ENCODE data around the gene MRPL10.

MRPL10 gene

DNA sequence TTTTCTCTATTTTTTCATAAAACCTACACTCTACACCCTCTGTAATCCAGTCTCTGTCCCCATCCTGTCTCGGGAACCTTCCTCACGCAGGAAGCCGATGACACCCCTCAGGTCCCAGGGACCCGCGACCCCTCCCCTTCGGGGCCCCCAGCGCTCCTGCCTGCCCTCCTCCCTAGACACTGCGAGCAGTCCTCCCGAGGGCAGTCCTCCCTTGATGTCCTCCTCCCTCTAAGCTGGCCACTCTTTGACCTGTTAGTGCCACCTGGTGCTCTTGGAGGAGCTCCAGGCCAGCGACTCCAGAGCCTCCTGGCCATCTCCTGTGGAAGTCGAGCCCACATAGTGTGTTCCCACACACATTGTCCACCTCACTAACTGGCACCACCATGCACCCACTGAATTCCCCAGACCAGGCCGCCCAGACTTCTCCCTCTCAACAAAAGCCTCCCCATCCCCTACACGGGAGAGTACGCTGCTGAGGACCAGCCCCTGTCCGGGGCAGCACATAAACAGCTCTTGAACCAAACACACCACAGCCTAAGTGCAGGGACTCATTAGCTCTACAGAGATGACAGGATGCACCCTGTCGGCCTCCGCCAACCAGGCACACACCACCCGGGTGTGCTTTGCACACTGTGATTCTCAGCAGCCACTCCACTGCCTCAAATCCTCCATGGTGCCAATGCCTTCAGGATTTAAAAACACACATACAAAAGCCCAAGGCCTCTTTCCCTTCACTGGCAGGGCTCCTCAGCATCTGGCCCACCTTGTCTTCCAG is 19.0 kb downstream of the MRPL10 start:
- no peak for DNase-seq (ENCODE audit: low read depth in 2 of 2)

- no peak for DNase-seq (ENCODE audit: low read depth in 2 of 2)
Observed at GRCh38 chr17:47811709-47812108, 19.6 kb downstream of the MRPL10 start.

DNA sequence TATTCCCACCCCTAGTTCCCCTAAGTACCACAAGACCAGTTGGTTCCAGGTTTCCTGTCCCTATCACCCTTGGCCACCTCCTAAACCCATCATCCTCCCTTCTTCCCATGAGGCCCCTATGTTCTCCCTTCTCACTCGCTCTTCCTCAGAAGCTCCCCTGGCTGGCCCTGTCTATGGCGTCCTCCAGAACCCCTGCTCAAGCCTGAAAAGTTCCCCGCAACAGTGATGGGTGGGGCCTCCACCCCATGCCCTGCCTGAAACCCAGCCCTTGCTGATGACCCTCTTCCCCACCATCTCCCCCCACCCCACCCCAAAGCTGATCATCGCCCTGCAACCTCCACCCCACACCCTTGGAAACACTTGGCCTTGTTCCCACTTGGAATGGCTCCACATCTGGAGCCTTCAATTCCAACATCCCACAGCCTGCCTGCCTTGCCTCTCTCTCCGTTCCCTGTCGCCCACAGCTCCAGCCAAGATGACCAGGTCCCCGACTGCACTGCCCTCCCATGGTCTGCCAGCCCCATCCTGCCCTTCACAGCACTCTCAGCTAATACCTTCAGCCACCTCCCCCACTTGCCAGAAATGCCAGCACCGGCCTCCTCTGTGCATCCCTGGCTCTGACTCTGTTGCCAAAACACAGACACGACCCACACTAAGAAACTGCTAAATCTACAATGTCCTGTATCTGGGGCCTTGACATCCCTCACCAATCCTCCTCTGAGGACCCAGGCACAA is 20.3 kb downstream of the MRPL10 start:
- DNase-seq (ENCODE audit: low read depth in 2 of 2), result no peak

GRCh38 chr17:47810200-47810821 is 21.0 kb downstream of the MRPL10 start:
- DNase-seq (ENCODE audit: low read depth in 2 of 2), result no peak

DNA sequence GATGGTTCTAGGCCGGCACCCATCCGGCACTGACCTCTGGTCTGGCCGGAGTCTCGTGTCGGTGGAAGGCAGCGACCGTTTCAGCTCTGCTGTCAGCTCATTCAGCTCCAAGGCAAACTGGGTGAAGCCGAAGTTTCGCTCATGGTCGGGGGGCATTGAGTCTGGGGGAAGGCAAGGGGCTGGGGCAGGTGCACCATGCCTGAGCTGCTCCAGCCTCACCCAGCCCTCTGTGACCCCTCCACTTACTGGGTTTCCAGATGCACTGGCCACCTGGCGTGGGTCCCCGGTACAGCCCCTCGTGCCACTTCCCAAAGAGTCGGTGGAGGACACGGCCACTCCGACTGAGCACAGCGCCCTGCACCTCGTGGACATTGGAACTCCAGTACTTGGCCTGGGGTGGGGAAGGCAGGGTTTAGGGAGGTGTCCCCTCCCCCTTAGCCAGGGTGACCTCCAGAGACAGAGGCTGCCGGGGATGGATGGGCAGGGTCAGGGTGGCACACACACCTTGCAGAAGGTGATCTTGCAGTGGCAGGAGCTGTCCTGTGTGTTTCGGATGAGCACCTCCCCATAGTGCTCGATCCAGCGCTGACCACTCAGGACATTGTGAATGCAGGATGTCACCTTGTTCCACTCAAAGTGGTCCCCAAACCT is 22.4 kb downstream of the MRPL10 start:
- DNase-seq (ENCODE audit: low read depth in 2 of 2), result no peak

DNA sequence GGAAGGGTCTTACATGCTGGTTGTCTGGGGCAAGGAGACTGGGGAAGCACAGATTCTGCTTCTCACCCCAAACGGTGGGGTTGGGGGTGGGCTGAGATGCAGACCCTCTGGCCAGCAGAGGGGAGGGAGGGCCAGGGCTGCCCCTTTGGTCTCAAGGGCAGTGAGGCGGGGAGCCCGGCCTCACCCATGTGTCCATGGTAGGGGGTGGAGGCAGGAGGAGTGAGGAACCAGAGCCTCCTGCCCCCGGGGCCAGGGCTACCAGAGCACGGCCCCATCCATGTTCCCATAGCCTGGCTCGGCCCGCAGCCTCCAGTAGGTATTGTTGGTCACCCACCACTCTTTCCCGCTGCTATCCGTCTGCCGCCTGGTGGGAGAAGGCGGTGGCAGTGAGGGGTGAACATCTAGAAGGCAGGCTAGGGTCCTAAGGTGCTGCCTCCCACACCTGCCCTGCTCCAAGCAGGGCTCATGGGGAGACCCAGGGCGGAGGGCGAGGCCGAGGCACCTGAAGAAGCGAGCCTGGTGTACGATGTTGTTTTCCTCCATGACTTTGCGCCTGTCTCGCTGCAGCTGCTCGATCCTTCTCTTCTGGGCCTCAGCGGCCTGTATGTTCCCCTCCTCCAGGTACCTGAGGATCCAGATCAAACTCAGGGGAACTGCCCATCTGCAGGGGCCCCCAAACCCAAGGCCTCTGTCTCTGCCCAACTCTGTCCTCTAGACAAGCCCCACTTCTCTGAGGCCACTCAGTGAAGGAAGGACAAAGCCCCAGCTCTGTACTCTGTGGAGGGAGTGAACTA is 23.1 kb downstream of the MRPL10 start:
- DNase-seq (ENCODE audit: low read depth in 2 of 2), result no peak

DNA sequence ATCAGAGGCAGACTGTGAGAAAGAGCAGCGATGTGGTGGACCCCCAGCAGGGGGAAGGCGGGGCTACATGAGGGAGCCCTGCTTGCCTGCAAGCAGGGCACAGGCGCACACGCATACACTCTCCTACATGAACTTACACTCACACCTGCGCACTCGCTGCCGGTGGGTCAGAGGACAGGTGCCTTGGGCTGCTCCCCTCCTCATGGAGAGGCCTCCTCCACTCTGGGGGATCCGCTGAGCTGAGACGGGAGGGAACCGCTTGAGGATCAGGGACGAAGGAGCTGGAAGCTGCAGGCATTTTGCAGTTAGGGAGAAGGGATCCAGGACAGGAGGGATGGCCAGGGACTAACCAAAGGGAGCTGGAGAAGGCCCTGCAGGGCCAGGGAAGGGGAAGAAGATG is 23.9 kb downstream of the MRPL10 start:
- no peak for DNase-seq (ENCODE audit: low read depth in 2 of 2)

DNA sequence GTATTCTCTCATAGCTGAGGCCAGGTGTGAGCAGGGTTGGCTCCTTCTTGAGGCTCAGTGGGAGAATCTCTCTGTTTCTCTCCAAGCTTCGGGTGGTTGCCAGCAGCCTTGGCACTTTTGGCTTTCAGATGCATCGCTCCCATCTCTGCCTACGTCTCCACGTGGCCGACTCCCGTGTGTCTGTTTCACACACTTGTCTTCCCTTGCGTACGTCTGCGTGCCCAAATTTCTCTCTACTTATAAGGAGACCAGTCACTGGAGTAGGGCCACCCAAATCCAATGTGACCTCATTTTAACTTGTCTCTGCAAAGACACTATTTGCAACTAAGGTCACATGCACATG is 24.5 kb downstream of the MRPL10 start:
- DNase-seq (ENCODE audit: low read depth in 2 of 2), result no peak

DNA sequence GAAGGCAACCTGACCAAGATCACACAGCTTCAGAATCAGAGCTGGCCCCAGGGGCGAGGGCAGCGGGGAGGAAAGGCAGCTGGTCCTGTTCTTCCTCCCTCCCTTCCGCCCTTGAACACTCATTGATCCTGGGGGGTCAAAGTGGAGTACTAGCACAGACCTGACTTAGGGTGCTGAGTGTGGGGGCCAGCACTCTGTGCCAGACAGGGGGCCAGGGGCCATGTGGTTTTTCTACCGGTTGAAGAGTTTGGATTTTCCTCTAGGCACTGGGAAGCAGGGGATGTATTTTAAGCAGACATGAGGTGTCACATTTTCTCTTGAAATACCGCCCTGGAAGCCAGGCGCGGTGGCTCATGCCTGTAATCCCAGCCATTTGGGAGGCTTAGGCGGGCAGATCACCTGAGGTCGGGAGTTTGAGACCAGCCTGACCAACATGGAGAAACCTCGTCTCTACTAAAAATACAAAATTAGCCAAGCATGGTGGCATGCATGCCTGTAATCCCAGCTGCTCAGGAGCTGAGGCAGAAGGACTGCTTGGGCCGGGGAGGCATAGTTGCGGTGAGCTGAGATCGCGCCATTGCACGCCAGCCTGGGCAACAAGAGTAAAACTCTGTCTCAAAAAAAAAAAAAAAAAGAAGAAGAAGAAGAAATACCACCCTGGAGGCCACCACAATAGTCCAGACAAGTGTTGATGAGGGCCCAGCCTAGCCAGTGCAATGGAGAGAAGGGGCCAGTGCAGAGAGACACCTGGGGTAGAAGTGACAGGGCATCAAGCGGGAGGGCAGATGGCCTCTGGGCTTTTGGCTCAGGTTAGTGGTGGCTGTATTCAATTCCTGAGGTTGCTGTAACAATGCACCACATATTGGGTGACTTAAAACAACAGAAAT is 25.1 kb downstream of the MRPL10 start:
- no peak for DNase-seq (ENCODE audit: low read depth in 2 of 2)

GRCh38 chr17:47804461-47804860 is 26.9 kb downstream of the MRPL10 start:
- no peak for DNase-seq (ENCODE audit: low read depth in 2 of 2)

- no peak for DNase-seq (ENCODE audit: low read depth in 2 of 2)
Observed at GRCh38 chr17:47803751-47804150, 27.6 kb downstream of the MRPL10 start.

GRCh38 chr17:47803201-47803600 is 28.1 kb downstream of the MRPL10 start:
- DNase-seq (ENCODE audit: low read depth in 2 of 2), result no peak

GRCh38 chr17:47802341-47803022 is 28.9 kb downstream of the MRPL10 start:
- peak in 1 of 2 donors; percentile 33 for DNase-seq (ENCODE audit: low read depth in 2 of 2)

GRCh38 chr17:47801906-47802305 is 29.4 kb downstream of the MRPL10 start:
- DNase-seq (ENCODE audit: low read depth in 2 of 2), result no peak

DNA sequence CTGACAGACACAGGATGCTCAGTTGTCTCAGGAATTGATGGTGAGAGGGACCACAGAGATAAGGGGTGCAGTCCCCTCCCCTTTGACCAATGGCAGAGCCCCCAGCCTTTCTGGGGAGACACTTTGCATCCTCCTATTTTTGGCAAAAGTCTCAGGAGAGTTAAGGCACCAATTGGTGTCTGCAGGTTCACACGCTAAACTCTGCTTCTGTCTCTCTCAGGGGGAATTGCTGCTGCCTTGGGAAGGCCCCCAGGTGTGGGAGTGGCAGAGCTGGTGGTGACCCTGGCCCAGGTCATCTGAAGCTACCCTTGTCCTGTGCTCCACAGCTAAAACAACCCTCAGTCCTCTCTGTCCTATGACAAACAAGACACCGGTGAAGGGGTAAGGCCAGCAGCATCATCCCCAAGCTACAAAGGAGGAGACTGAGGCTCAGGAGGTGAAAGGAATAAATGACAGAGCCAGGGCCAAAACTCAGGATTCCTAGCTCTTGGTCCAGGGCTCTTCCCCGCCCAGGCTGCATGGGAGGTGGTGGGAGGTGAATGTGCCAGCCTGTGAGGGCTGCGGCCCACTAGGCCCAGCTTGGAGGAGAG is 30.1 kb downstream of the MRPL10 start:
- no peak for DNase-seq (ENCODE audit: low read depth in 2 of 2)

- DNase-seq (ENCODE audit: low read depth in 2 of 2), result no peak
Observed at GRCh38 chr17:47800686-47801085, 30.7 kb downstream of the MRPL10 start.

- DNase-seq (ENCODE audit: low read depth in 2 of 2), result no peak
Observed at GRCh38 chr17:47797797-47798196, 33.5 kb downstream of the MRPL10 start.

DNA sequence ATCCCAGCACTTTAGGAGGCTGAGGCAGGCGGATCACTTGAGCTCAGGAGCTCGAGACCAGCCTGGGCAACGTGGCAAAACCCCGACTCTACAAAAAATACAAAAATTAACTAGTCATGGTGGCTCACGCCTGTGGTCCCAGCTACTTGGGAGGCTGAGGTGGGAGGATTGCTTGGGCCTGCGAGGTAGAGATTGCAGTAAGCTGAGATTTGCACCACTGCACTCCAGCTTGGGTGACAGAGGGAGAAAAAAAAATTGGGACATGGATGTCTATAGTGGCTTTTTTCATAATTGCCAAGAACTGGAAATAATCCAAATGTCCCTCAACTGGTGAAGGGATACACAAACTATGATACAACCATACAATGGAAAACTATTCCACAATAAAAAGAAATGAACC is 38.4 kb downstream of the MRPL10 start:
- DNase-seq (ENCODE audit: low read depth in 2 of 2), result no peak

DNA sequence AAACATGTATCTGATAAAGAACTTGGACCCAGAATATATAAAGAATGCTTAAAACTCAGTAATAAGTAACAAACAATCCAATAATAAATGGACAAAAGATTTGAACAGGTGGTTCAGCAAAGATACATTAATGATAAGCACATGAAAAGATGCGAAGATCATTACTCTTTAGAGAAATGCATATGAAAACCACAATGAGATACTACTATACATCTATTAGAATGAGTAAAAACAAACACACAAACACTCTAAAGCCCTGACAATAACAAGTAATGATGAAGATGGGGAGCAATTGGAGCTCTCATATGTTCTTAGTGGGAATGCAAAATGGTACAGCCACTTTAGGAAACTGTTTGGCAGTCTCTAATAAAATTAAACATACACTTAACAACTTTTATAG is 38.9 kb downstream of the MRPL10 start:
- DNase-seq (ENCODE audit: low read depth in 2 of 2), result no peak

DNA sequence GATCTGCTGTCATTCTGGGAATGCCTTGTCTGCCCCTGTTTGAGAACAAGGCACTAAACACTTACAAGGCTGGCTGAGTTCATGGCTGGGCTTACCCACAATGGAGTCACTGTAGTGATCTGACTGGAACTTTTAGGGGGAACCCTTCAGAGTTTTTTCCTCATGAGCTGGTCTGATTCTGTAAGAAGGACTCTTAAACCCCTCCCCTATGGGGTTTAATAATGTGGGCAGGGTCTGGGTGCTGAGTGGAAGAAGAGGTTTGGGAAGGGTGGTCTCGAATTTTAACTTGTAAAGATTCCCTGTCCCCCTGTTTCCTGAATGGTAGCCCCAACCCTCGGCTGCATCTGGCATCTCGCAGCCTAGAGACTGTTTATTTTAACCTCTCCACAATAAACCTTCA is 40.3 kb downstream of the MRPL10 start:
- no peak for DNase-seq (ENCODE audit: low read depth in 2 of 2)

All from stimulated activated CD8-positive, alpha-beta memory T cell treated with anti-CD3 and anti-CD28 coated beads, Interleukin-7, amount 100 ng/mL, for 1 hour (primary cell).